B cell (primary cell): Measurements from ENCODE around the gene RHOT2. TPM values are rescaled to one million over a fixed set of nuclear protein-coding genes. Genes with fewer than 3 reads are reported as not detected.

Experiments used
- ATAC-seq: fragments of 200-7000 bp; cut with Tn5 transposase; one replicate; pipeline ENCODE4 v1.10.0; 2021; ENCODE audit warnings: low read depth, mild to moderate bottlenecking, moderate number of reproducible peaks, moderate library complexity
- CTCF ChIA-PET: fragments of 350-600 bp; sonication (Branson Sonifier 250); formaldehyde crosslinking; loops from one replicate; lab custom pipeline; 2021; ENCODE audit warnings: antibody characterized with exemption, inconsistent platforms; lab: Charles Lee
- POLR2A ChIA-PET: fragments of 350-600 bp; sonication (Branson Sonifier 250); formaldehyde crosslinking; loops from one replicate; lab custom pipeline; 2021; ENCODE audit warnings: antibody characterized with exemption; lab: Charles Lee
- DNase-seq: peaks from one replicate; pipeline ENCODE4 v3.0.0; 2013
- H2AFZ ChIP-seq: 2 replicates; pipeline ENCODE4 v1.6.1; 2012; ENCODE audit warnings: mild to moderate bottlenecking, low read depth, low read length; ENCODE audit not compliant: insufficient read depth, poor library complexity, severe bottlenecking
- H3K27ac ChIP-seq, 2 donors: 1 replicate in 1 of 2; 2 replicates in 1 of 2; pipeline ENCODE4 v1.5.1; 2012 to 2013; ENCODE audit warnings: low read length in 2 of 2, mild to moderate bottlenecking in 2 of 2, moderate library complexity in 1 of 2
- H3K27me3 ChIP-seq, 4 experiments: fragments of 200-600 bp in 1 of 4; sonication (generic) in 1 of 4; replicated peaks in 1 of 4; 1 replicate in 2 of 4; 2 replicates in 2 of 4; pipeline versions ENCODE4 v1.6.1 to v1.7.0; 2013 to 2016; ENCODE audit warnings: low read length in 3 of 4, mild to moderate bottlenecking in 2 of 4, mixed read lengths in 1 of 4, moderate library complexity in 1 of 4; ENCODE audit not compliant: insufficient read depth in 4 of 4, control insufficient read depth in 3 of 4; ENCODE audit errors: control extremely low read depth in 1 of 4
- H3K36me3 ChIP-seq, 2 experiments: replicated peaks in 1 of 2; 1 replicate in 1 of 2; 2 replicates in 1 of 2; pipeline versions ENCODE4 v1.6.1 to v1.7.1; 2013; ENCODE audit warnings: low read length in 1 of 2; ENCODE audit not compliant: insufficient read depth in 2 of 2, control insufficient read depth in 1 of 2; ENCODE audit errors: control extremely low read depth in 1 of 2, extremely low read depth in 1 of 2
- H3K4me1 ChIP-seq, 2 donors: fragments of 200-600 bp in 1 of 2; sonication (generic) in 1 of 2; 1 replicate in 1 of 2; 2 replicates in 1 of 2; pipeline versions ENCODE4 v1.5.1 to v1.6.1; 2013 to 2017; ENCODE audit warnings: low read length in 2 of 2; ENCODE audit not compliant: control insufficient read depth in 2 of 2, insufficient read depth in 2 of 2
- H3K4me2 ChIP-seq: replicated peaks from 2 replicates; pipeline ENCODE3; 2012; ENCODE audit warnings: mild to moderate bottlenecking, low read depth, low read length; ENCODE audit not compliant: poor library complexity, severe bottlenecking
- H3K4me3 ChIP-seq, 5 experiments: fragments of 200-600 bp in 1 of 5; sonication (generic) in 1 of 5; 1 replicate in 3 of 5; 2 replicates in 2 of 5; pipeline versions ENCODE4 v1.5.1 to v1.7.0; 2011 to 2016; ENCODE audit warnings: low read length in 4 of 5, mild to moderate bottlenecking in 4 of 5, low read depth in 2 of 5, control low read depth in 1 of 5, moderate library complexity in 1 of 5; ENCODE audit not compliant: insufficient read depth in 1 of 5; ENCODE audit errors: control extremely low read depth in 1 of 5, extremely low read depth in 1 of 5
- H3K79me2 ChIP-seq: fragments of 200-600 bp; sonication (generic); one replicate; pipeline ENCODE4 v1.6.0; 2016; ENCODE audit warnings: low read length; ENCODE audit not compliant: control insufficient read depth, insufficient read depth
- H3K9ac ChIP-seq: fragments of 200-600 bp; sonication (generic); 2 replicates; pipeline ENCODE4 v1.6.1; 2017; ENCODE audit warnings: mild to moderate bottlenecking, low read length, moderate library complexity
- H3K9me3 ChIP-seq, 3 donors: one replicate each; pipeline versions ENCODE4 v1.6.1 to v1.7.1; 2013; ENCODE audit warnings: low read length in 2 of 3; ENCODE audit not compliant: control insufficient read depth in 2 of 3, insufficient read depth in 1 of 3; ENCODE audit errors: control extremely low read depth in 1 of 3
- H4K20me1 ChIP-seq: 2 replicates; pipeline ENCODE4 v1.6.0; 2012; ENCODE audit warnings: mild to moderate bottlenecking, low read length; ENCODE audit not compliant: insufficient read depth, control insufficient read depth, poor library complexity, severe bottlenecking
- H3K27ac Mint-ChIP-seq: one replicate; pipeline ENCODE4 v1.8.0; 2021; ENCODE audit warnings: mixed read lengths
- H3K27me3 Mint-ChIP-seq: one replicate; pipeline ENCODE4 v1.8.0; 2021; ENCODE audit warnings: mixed read lengths
- H3K4me1 Mint-ChIP-seq: one replicate; pipeline ENCODE4 v1.8.0; 2021; ENCODE audit warnings: mixed read lengths
- H3K4me3 Mint-ChIP-seq: one replicate; pipeline ENCODE4 v1.8.0; 2021; ENCODE audit warnings: mixed read lengths
- H3K9me3 Mint-ChIP-seq: one replicate; pipeline ENCODE4 v1.8.0; 2022; ENCODE audit warnings: mixed read lengths; ENCODE audit not compliant: insufficient read depth
- CTCF ChIP-seq: fragments of 200-600 bp; IDR thresholded peaks from one replicate; pipeline ENCODE4 v1.8.0; 2022; ENCODE audit warnings: antibody characterized with exemption, mild to moderate bottlenecking
- EZH2 ChIP-seq: IDR thresholded peaks from 2 replicates; pipeline ENCODE4 v1.6.1; 2012; ENCODE audit warnings: borderline replicate concordance, low read depth, mild to moderate bottlenecking, moderate library complexity, low read length; ENCODE audit not compliant: insufficient read depth, poor library complexity, severe bottlenecking
- WGBS: methylation state at CpG from one replicate; pipeline ENCODE4 v1.1.5; 2013; ENCODE audit warnings: missing lambda C conversion rate; ENCODE audit not compliant: insufficient coverage; 5-methylcytosine and 5-hydroxymethylcytosine counted together
- intact Hi-C: fragments of 100-400 bp; cut with micrococcal nuclease; formaldehyde crosslinking; loops from one replicate; pipeline ENCODE4 v1.10.0; 2022
- polyA plus RNA-seq: library from polyadenylated mRNA; depleted of rRNA; stranded (reverse); fragments of >200 nt; gene quantifications from 2 replicates; pipeline ENCODE4 v1.2.3, GENCODE V29; 2012
- total RNA-seq, 2 donors: library from RNA; stranded (reverse); fragments of 120-200 nt in 1 of 2; gene quantifications; 1 replicate in 1 of 2; 2 replicates in 1 of 2; pipeline versions ENCODE4 v1.2.3 to v1.2.4, GENCODE V29; 2013 to 2022

RHOT2 gene
- total and polyA plus RNA-seq, 2 donors (not counting 1 experiment from before 2014, with no cell fraction given), result 207 to 461 TPM

- peak within 1 kb of the TSS; percentile 98 for H3K27ac Mint-ChIP-seq
- peak within 1 kb of the TSS; percentile 94 for H3K4me2 ChIP-seq
- no peaks in the 10 kb centered on the region for H3K27me3 ChIP-seq
- H2AFZ ChIP-seq, result peak within 1 kb of the TSS; percentile 83
- H3K9me3 ChIP-seq, result no peaks in the 10 kb centered on the region
- intact Hi-C loops, result loop anchor here (1.0 kb wide), 5 partner anchors 13 to 47 kb away; partner anchors contain the start of genes RHOT2 and WDR90
- TF ChIP-seq CTCF (no peak), EZH2 (no peak)
- H3K4me1 Mint-ChIP-seq, result peaks cover 23% of the 10 kb centered on the region
- peak; percentile 96 for DNase-seq
- peaks cover 10% of the 10 kb centered on the region for H3K79me2 ChIP-seq
- H3K9ac ChIP-seq, result peak within 1 kb of the TSS; percentile 91
- peak; percentile 81 for ATAC-seq
- H3K4me1 ChIP-seq, result peaks cover 14 to 43% of the 10 kb centered on the region in 2 donors
- CTCF ChIA-PET, result interaction anchor here (0.7 to 1.6 kb wide), 8 partner anchors 12 to 57 kb away, joined by 3 to 6 read pairs (median 4); partner anchors contain the start of gene WDR90
- peaks cover 13% of the 10 kb centered on the region for H4K20me1 ChIP-seq
- peak within 1 kb of the TSS; percentile 98 for H3K4me3 Mint-ChIP-seq
- H3K36me3 ChIP-seq, result peaks cover 0 to 3% of the 10 kb centered on the region in 2 experiments
- peak within 1 kb of the TSS; percentile 84 to 95 (median 87) for H3K4me3 ChIP-seq
- H3K27me3 Mint-ChIP-seq, result no peaks in the 10 kb centered on the region
- POLR2A ChIA-PET, result interaction anchor here (0.6 to 1.8 kb wide), 11 partner anchors 11 to 403 kb away, joined by 3 to 6 read pairs (median 3); partner anchors contain the start of genes NHLRC4, PIGQ, RAB40C and RHOT2
- peak within 1 kb of the TSS; percentile 82 to 83 for H3K27ac ChIP-seq
- H3K9me3 Mint-ChIP-seq, result no peaks in the 10 kb centered on the region
- WGBS, result under 1% methylated on average over 91 of the region's 91 CpGs
Measured at GRCh38 chr16:636206-637080, 31.5 kb upstream of the RHOT2 start, which contains the start of gene METTL26. Gene METTL26 (minus strand): TSS chr16:636305. CDS start chr16:636290, 15 bp downstream.
